HG03135 (cell line): ENCODE data around the gene DNAJB6.

Source experiments
- ATAC-seq: cut with Tn5 transposase; IDR thresholded peaks from one replicate; pipeline ENCODE4 v1.9.1; 2021; ENCODE audit warnings: mild to moderate bottlenecking, moderate library complexity; ENCODE audit not compliant: unreplicated experiment

The DNAJB6 gene

GRCh38 chr7:157336383-157337315 is at the start of gene DNAJB6:
DNAJB6 (plus strand) TSS chr7:157337004; CDS start chr7:157358573, 21,569 bp downstream.
- ATAC-seq = peak; percentile 71

- no peak for ATAC-seq
These were observed 45.3 kb upstream of the DNAJB6 start for GRCh38 chr7:157291404-157292080.

- ATAC-seq = no peak
These were observed 44.5 kb upstream of the DNAJB6 start for GRCh38 chr7:157292258-157292657.

GRCh38 chr7:157292770-157293412 is 43.9 kb upstream of the DNAJB6 start:
- no peak for ATAC-seq

GRCh38 chr7:157293413-157293788 is 43.4 kb upstream of the DNAJB6 start:
- no peak for ATAC-seq

- no peak for ATAC-seq
These were observed 42.0 kb upstream of the DNAJB6 start for GRCh38 chr7:157294773-157295172.

- ATAC-seq = no peak
These were observed 41.5 kb upstream of the DNAJB6 start for GRCh38 chr7:157295338-157295737.

GRCh38 chr7:157297185-157297584 is 39.6 kb upstream of the DNAJB6 start:
- no peak for ATAC-seq

- no peak for ATAC-seq
These were observed 37.5 kb upstream of the DNAJB6 start for GRCh38 chr7:157299317-157299612.

GRCh38 chr7:157299613-157300368 is 37.0 kb upstream of the DNAJB6 start:
- ATAC-seq = no peak

- ATAC-seq = no peak
These were observed 36.4 kb upstream of the DNAJB6 start for GRCh38 chr7:157300369-157300825.

GRCh38 chr7:157301610-157302120 is 35.1 kb upstream of the DNAJB6 start:
- no peak for ATAC-seq

- no peak for ATAC-seq
These were observed 29.7 kb upstream of the DNAJB6 start for GRCh38 chr7:157306846-157307838.

- no peak for ATAC-seq
These were observed 26.7 kb upstream of the DNAJB6 start for GRCh38 chr7:157309988-157310668.

- ATAC-seq = no peak
These were observed 26.1 kb upstream of the DNAJB6 start for GRCh38 chr7:157310676-157311185.

- no peak for ATAC-seq
These were observed 23.9 kb upstream of the DNAJB6 start for GRCh38 chr7:157312941-157313340.

GRCh38 chr7:157313645-157314044 is 23.2 kb upstream of the DNAJB6 start:
- ATAC-seq = no peak

- ATAC-seq = peak; percentile 77
These were observed 18.6 kb upstream of the DNAJB6 start for GRCh38 chr7:157318015-157318706.
